SK-N-SH (cell line): ENCODE data around the gene NUDCD3.

Source experiments
- CTCF ChIP-seq: fragments of 200-600 bp; sonication (generic); IDR thresholded peaks from 2 replicates; pipeline ENCODE4 v1.6.1; 2017; ENCODE audit warnings: antibody characterized with exemption, mild to moderate bottlenecking, moderate library complexity
- EZH2phosphoT487 ChIP-seq: fragments of 200-600 bp; sonication (generic); IDR thresholded peaks from 2 replicates; pipeline ENCODE4 v1.6.1; 2017; ENCODE audit warnings: low read depth, mixed run types, mild to moderate bottlenecking, antibody characterized with exemption, moderate library complexity, borderline replicate concordance
- GABPA ChIP-seq: IDR thresholded peaks from 2 replicates; pipeline ENCODE4 v1.4.0; 2012; ENCODE audit warnings: low read depth, mild to moderate bottlenecking
- GATA2 ChIP-seq: sonication (generic); formaldehyde crosslinking; IDR thresholded peaks from 2 replicates; pipeline ENCODE4 v1.5.0; 2020; ENCODE audit warnings: mild to moderate bottlenecking, missing genetic modification reagents
- NRF1 ChIP-seq: IDR thresholded peaks from 2 replicates; pipeline ENCODE4 v1.6.1; 2012; ENCODE audit warnings: low read depth, mild to moderate bottlenecking, low read length
- POLR2AphosphoS5 ChIP-seq: IDR thresholded peaks from 2 replicates; pipeline ENCODE4 v1.6.1; 2012; ENCODE audit warnings: low read depth, low read length
- RAD21 ChIP-seq: IDR thresholded peaks from 2 replicates; pipeline ENCODE4 v1.6.1; 2012; ENCODE audit warnings: mild to moderate bottlenecking, low read length
- RFX5 ChIP-seq: IDR thresholded peaks from 2 replicates; pipeline ENCODE4 v1.6.1; 2012; ENCODE audit warnings: mild to moderate bottlenecking, improper control_type of control experiment, low read length
- SIN3A ChIP-seq: IDR thresholded peaks from 2 replicates; pipeline ENCODE4 v1.6.1; 2012; ENCODE audit warnings: low read depth, mild to moderate bottlenecking, low read length, moderate library complexity, borderline replicate concordance
- SMC3 ChIP-seq: IDR thresholded peaks from 2 replicates; pipeline ENCODE4 v1.6.1; 2012; ENCODE audit warnings: low read depth, low read length, improper control_type of control experiment

- TF ChIP-seq SMC3 (no peak), EZH2phosphoT487 (no peak), CTCF (no peak), NRF1 (no peak), SIN3A (no peak), GATA2 (CRISPR knock-in tag) (no peak), RFX5 (no peak), RAD21 (no peak), GABPA (no peak), POLR2AphosphoS5 (no peak)
Measured at GRCh38 chr7:44353668-44354067, 136.8 kb downstream of the NUDCD3 start.
